GM23338 (cell line): ENCODE results near the gene TMEM191C. TPM values are rescaled to one million over a fixed set of nuclear protein-coding genes. Genes with fewer than 3 reads are reported as not detected.
"Not testable (repeated sequence)": the region's sequence is repeated elsewhere in the genome, so short reads cannot be mapped to it uniquely, and the experiment has no call there.

ENCODE experiments used
- ATAC-seq: fragments of 200-7000 bp; cut with Tn5 transposase; 3 replicates; pipeline ENCODE4 v1.9.1; 2020
- DNase-seq: peaks from one replicate; pipeline ENCODE4 v3.0.0-alpha.2; 2015; ENCODE audit warnings: low spot score
- H2AFZ ChIP-seq: fragments of 200-600 bp; sonication (generic); 2 replicates; pipeline ENCODE4 v1.8.0; 2016; ENCODE audit warnings: antibody characterized with exemption, mild to moderate bottlenecking, moderate library complexity
- H3F3A ChIP-seq: fragments of 200-600 bp; sonication (generic); replicated peaks from 2 replicates; pipeline ENCODE4 v1.8.0; 2017; ENCODE audit warnings: antibody characterized with exemption, mixed run types, low read depth
- H3K27ac ChIP-seq: fragments of 200-600 bp; sonication (generic); 2 replicates; pipeline ENCODE4 v1.6.1; 2016; ENCODE audit warnings: low read depth
- H3K27me3 ChIP-seq: fragments of 200-600 bp; sonication (generic); 2 replicates; pipeline ENCODE4 v1.8.0; 2016; ENCODE audit warnings: mild to moderate bottlenecking, mixed run types, moderate library complexity; ENCODE audit not compliant: insufficient read depth
- H3K36me3 ChIP-seq: fragments of 200-600 bp; sonication (generic); 2 replicates; pipeline ENCODE4 v1.8.0; 2016; ENCODE audit warnings: mild to moderate bottlenecking; ENCODE audit not compliant: insufficient read depth
- H3K4me1 ChIP-seq: fragments of 200-600 bp; sonication (generic); 2 replicates; pipeline ENCODE4 v1.8.0; 2016; ENCODE audit warnings: mild to moderate bottlenecking, moderate library complexity; ENCODE audit not compliant: insufficient read depth
- H3K4me2 ChIP-seq: fragments of 200-600 bp; sonication (generic); 2 replicates; pipeline ENCODE4 v1.7.1; 2017; ENCODE audit warnings: mixed run types
- H3K4me3 ChIP-seq: fragments of 200-600 bp; sonication (generic); 2 replicates; pipeline ENCODE4 v1.6.1; 2016; ENCODE audit warnings: mixed run types
- H3K79me2 ChIP-seq: fragments of 200-600 bp; sonication (generic); replicated peaks from 2 replicates; pipeline ENCODE4 v1.8.0; 2017; ENCODE audit warnings: mild to moderate bottlenecking; ENCODE audit not compliant: insufficient read depth
- H3K9me2 ChIP-seq: fragments of 200-600 bp; sonication (generic); 2 replicates; pipeline ENCODE4 v1.8.0; 2017; ENCODE audit not compliant: insufficient read depth
- H4K20me1 ChIP-seq: fragments of 200-600 bp; sonication (generic); replicated peaks from 2 replicates; pipeline ENCODE4 v1.8.0; 2017; ENCODE audit warnings: mild to moderate bottlenecking; ENCODE audit not compliant: insufficient read depth
- H3K27ac Mint-ChIP-seq: 2 replicates; pipeline ENCODE4 v1.8.0; 2020; ENCODE audit warnings: inconsistent platforms, mild to moderate bottlenecking, moderate library complexity, mixed read lengths
- H3K27me3 Mint-ChIP-seq: 3 replicates; pipeline ENCODE4 v1.8.0; 2022; ENCODE audit warnings: low read depth, mild to moderate bottlenecking, moderate library complexity, mixed read lengths, inconsistent platforms; ENCODE audit not compliant: insufficient read depth, poor library complexity
- H3K36me3 Mint-ChIP-seq: 3 replicates; pipeline ENCODE4 v1.8.0; 2021; ENCODE audit warnings: low read depth, mild to moderate bottlenecking, inconsistent platforms, moderate library complexity, mixed read lengths
- H3K4me1 Mint-ChIP-seq: 3 replicates; pipeline ENCODE4 v1.8.0; 2020; ENCODE audit warnings: mild to moderate bottlenecking, inconsistent platforms, mixed read lengths
- H3K4me3 Mint-ChIP-seq: 3 replicates; pipeline ENCODE4 v1.8.0; 2021; ENCODE audit warnings: moderate library complexity, mild to moderate bottlenecking, inconsistent platforms, mixed read lengths
- H3K9me3 Mint-ChIP-seq: 3 replicates; pipeline ENCODE4 v1.8.0; 2020; ENCODE audit warnings: moderate library complexity, mild to moderate bottlenecking, inconsistent platforms, mixed read lengths
- CTCF ChIP-seq, 2 experiments: fragments of 200-600 bp in 1 of 2; sonication (generic) in 1 of 2; conservative IDR thresholded peaks; 2 replicates each; pipeline versions ENCODE4 v1.5.1 to v1.6.1; 2016 to 2017; ENCODE audit warnings: antibody characterized with exemption in 2 of 2, low read depth in 2 of 2, mild to moderate bottlenecking in 2 of 2, moderate library complexity in 1 of 2
- EZH2 ChIP-seq: fragments of 200-600 bp; sonication (generic); IDR thresholded peaks from one replicate; pipeline ENCODE4 v1.8.0; 2017; ENCODE audit warnings: antibody characterized with exemption, mild to moderate bottlenecking, low read depth; ENCODE audit not compliant: unreplicated experiment
- EZH2phosphoT487 ChIP-seq: fragments of 200-600 bp; sonication (generic); IDR thresholded peaks from one replicate; pipeline ENCODE4 v1.8.1; 2018; ENCODE audit warnings: antibody characterized with exemption; ENCODE audit not compliant: unreplicated experiment
- POLR2AphosphoS5 ChIP-seq: IDR thresholded peaks from 2 replicates; pipeline ENCODE4 v1.6.1; 2016; ENCODE audit warnings: antibody characterized with exemption, low read depth
- REST ChIP-seq: IDR thresholded peaks from one replicate; pipeline ENCODE4 v1.6.1; 2018; ENCODE audit warnings: antibody characterized with exemption; ENCODE audit not compliant: unreplicated experiment
- STAT1 ChIP-seq: IDR thresholded peaks from one replicate; pipeline ENCODE4 v1.6.1; 2016; ENCODE audit warnings: antibody characterized with exemption; ENCODE audit not compliant: unreplicated experiment
- polyA plus RNA-seq: library from polyadenylated mRNA; unstranded; fragments of >200 nt; fragmentation: Nextera tagmentation; extraction: Ambion mirVana; gene quantifications from 2 replicates; pipeline ENCODE4 v1.2.1, GENCODE V29; 2016
- total RNA-seq: library from RNA; depleted of rRNA; stranded (reverse); fragments of >200 nt; shearing (Covaris generic); gene quantifications from 2 replicates; pipeline ENCODE4 v1.2.3, GENCODE V29; 2014

TMEM191C gene
- total and polyA plus RNA-seq, 2 experiments from 2014 or later, result 2.8 to 6.1 TPM

GRCh38 chr22:21452666-21453065, 14.5 kb upstream of the TMEM191C start:
- H4K20me1 ChIP-seq, H3K4me2 ChIP-seq, H3K27ac Mint-ChIP-seq, DNase-seq, H3K4me1 ChIP-seq, ATAC-seq, H3K4me3 ChIP-seq, H3K4me3 Mint-ChIP-seq, H2AFZ ChIP-seq, H3K9me3 Mint-ChIP-seq, H3K27me3 ChIP-seq, H3K36me3 ChIP-seq, H3F3A ChIP-seq, H3K79me2 ChIP-seq, H3K27ac ChIP-seq, H3K9me2 ChIP-seq, H3K36me3 Mint-ChIP-seq: not testable (repeated sequence)
- Mint-ChIP-seq H3K27me3 (peaks cover 15% of the 10 kb centered on the region), H3K4me1 (peaks cover 39% of the 10 kb centered on the region)

GRCh38 chr22:21454998-21455333, 12.2 kb upstream of the TMEM191C start:
- H3K36me3 Mint-ChIP-seq, H3K9me2 ChIP-seq, H3K4me1 ChIP-seq, H3K4me3 Mint-ChIP-seq, ATAC-seq, H4K20me1 ChIP-seq, H3K27me3 ChIP-seq, DNase-seq, H2AFZ ChIP-seq, H3K4me2 ChIP-seq, H3K4me3 ChIP-seq, H3K27ac ChIP-seq, H3F3A ChIP-seq, H3K36me3 ChIP-seq, H3K79me2 ChIP-seq, H3K9me3 Mint-ChIP-seq: not testable (repeated sequence)
- Mint-ChIP-seq H3K27me3 (peaks cover 10% of the 10 kb centered on the region), H3K4me1 (peaks cover 26% of the 10 kb centered on the region), H3K27ac (0 out of 2 replicates have a peak overlapping the region, but pooled peaks have one; percentile 77)

GRCh38 chr22:21455334-21456089, 11.7 kb upstream of the TMEM191C start:
- TF ChIP-seq POLR2AphosphoS5, result 0 out of 2 replicates have a peak, but pooled peaks have one; percentile 12
- TF ChIP-seq EZH2phosphoT487, result no peak
- Mint-ChIP-seq H3K27ac (peak overlapping the region; percentile 77; the same call in 1 of the 2 replicates), H3K36me3 (no peaks in the 10 kb centered on the region), H3K4me1 (peaks cover 23% of the 10 kb centered on the region), H3K9me3 (no peaks in the 10 kb centered on the region), H3K4me3 (no peak overlapping the region), H3K27me3 (peaks cover 8% of the 10 kb centered on the region)
- no peak overlapping the region for H3K4me3 ChIP-seq
- H3K79me2 ChIP-seq, result no peaks in the 10 kb centered on the region
- H3K9me2 ChIP-seq, result no peaks in the 10 kb centered on the region
- no peak overlapping the region for H3K4me2 ChIP-seq
- 0 out of 2 replicates have a peak, but pooled peaks cover 2% of the 10 kb centered on the region for H3F3A ChIP-seq
- DNase-seq (no peak), ATAC-seq (peak; percentile 25)
- H3K36me3 ChIP-seq, result no peaks in the 10 kb centered on the region
- no peaks in the 10 kb centered on the region for H3K27me3 ChIP-seq
- no peak overlapping the region for H2AFZ ChIP-seq
- H4K20me1 ChIP-seq, result no peaks in the 10 kb centered on the region; the same call in 1 of the 2 replicates
- H3K4me1 ChIP-seq, result peaks cover 2% of the 10 kb centered on the region; the same call in 1 of the 2 replicates
- no peak overlapping the region for H3K27ac ChIP-seq

- Histone ChIP-seq H3K27me3 (no peaks in the 10 kb centered on the region), H4K20me1 (no peaks in the 10 kb centered on the region; the same call in 1 of the 2 replicates), H3K79me2 (no peaks in the 10 kb centered on the region), H3K9me2 (no peaks in the 10 kb centered on the region), H3K4me3 (no peak overlapping the region), H3K36me3 (no peaks in the 10 kb centered on the region), H2AFZ (no peak overlapping the region), H3K4me1 (no peaks in the 10 kb centered on the region; the same call in 1 of the 2 replicates), H3F3A (0 out of 2 replicates have a peak, but pooled peaks cover 2% of the 10 kb centered on the region), H3K27ac (no peak overlapping the region), H3K4me2 (no peak overlapping the region)
- H3K27me3 Mint-ChIP-seq, result peaks cover 7% of the 10 kb centered on the region
- H3K9me3 Mint-ChIP-seq, result no peaks in the 10 kb centered on the region
- H3K4me1 Mint-ChIP-seq, result peaks cover 19% of the 10 kb centered on the region
- no peaks in the 10 kb centered on the region for H3K36me3 Mint-ChIP-seq
- H3K27ac Mint-ChIP-seq, result peak overlapping the region; percentile 15
- ATAC-seq, result peak; percentile 27
- H3K4me3 Mint-ChIP-seq, result no peak overlapping the region; the same call in 2 of the 3 replicates
- DNase-seq, result no peak
- no peak for TF ChIP-seq REST
- TF ChIP-seq EZH2phosphoT487, result no peak
- TF ChIP-seq STAT1, result no peak
- no peak for TF ChIP-seq CTCF (conservative IDR thresholded peaks at IDR 0.05; ENCODE audit: low read depth in 2 of 2)
- no peak for TF ChIP-seq EZH2
- no peak for TF ChIP-seq POLR2AphosphoS5
These were observed 10.0 kb upstream of the TMEM191C start for GRCh38 chr22:21457023-21457787.
